ENCODE results near the gene ZP4.

Gene ZP4

DNA sequence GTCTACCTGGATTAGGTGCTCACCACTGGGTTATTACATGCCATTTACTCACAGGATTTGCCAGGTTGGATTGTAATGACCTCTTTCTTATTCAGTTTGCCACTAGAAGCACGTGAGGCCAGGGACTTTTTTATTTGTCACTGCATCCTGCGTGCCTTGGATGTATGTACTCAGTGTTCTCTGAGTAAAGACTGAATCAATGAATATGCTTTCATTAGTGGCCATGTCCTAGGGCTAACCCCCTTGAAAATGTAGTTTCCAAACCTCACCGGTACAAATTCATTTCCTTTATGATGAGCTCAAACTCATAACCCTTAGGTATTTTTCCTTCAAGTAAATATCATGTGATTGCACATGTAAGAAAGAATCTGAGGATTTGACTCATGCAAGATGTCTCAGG lies 1.3 kb upstream of the ZP4 start:
- DNase-seq = no peak
- no peak overlapping the region for H3K4me2 ChIP-seq (ENCODE audit: low read depth, low read length)
- TF ChIP-seq EZH2phosphoT487 (IDR thresholded peaks at IDR 0.05; ENCODE audit: low read length) (no peak), CTCF (IDR thresholded peaks at IDR 0.05; ENCODE audit: low read length) (no peak), EZH2 (optimal IDR thresholded peaks at IDR 0.05; ENCODE audit: low read depth, low read length) (no peak)
- H3K9me2 ChIP-seq (replicated peaks; ENCODE audit: insufficient read depth, low read length) = no peaks in the 10 kb centered on the region
- H3K27me3 ChIP-seq (replicated peaks; ENCODE audit: insufficient read depth, low read length) = no peaks in the 10 kb centered on the region
- H3K9ac ChIP-seq (ENCODE audit: low read length) = no peak overlapping the region
- 0 out of 2 replicates have a peak, but pooled peaks cover 3% of the 10 kb centered on the region for H3K4me1 ChIP-seq (ENCODE audit: low read length)
- no peaks in the 10 kb centered on the region for H3F3A ChIP-seq (ENCODE audit: insufficient read depth, low read length)
- H3K4me3 ChIP-seq (ENCODE audit: low read length) = no peak overlapping the region
- no peak overlapping the region for H3K27ac ChIP-seq (ENCODE audit: low read length)
- no peaks in the 10 kb centered on the region for H3K9me3 ChIP-seq (replicated peaks; ENCODE audit: insufficient read depth, low read length)
- no peaks in the 10 kb centered on the region for H3K79me2 ChIP-seq (ENCODE audit: low read length)
- H3K36me3 ChIP-seq (replicated peaks; ENCODE audit: insufficient read depth, low read length) = no peaks in the 10 kb centered on the region
- no peak overlapping the region for H2AFZ ChIP-seq (ENCODE audit: low read length)
- no peaks in the 10 kb centered on the region for H4K20me1 ChIP-seq (ENCODE audit: insufficient read depth, low read length)

- Histone ChIP-seq H3K9me2 (replicated peaks; ENCODE audit: insufficient read depth, low read length) (no peaks in the 10 kb centered on the region), H3F3A (ENCODE audit: insufficient read depth, low read length) (no peaks in the 10 kb centered on the region), H2AFZ (ENCODE audit: low read length) (no peak overlapping the region), H3K79me2 (ENCODE audit: low read length) (no peaks in the 10 kb centered on the region), H3K9me3 (replicated peaks; ENCODE audit: insufficient read depth, low read length) (no peaks in the 10 kb centered on the region), H3K36me3 (replicated peaks; ENCODE audit: insufficient read depth, low read length) (no peaks in the 10 kb centered on the region), H4K20me1 (ENCODE audit: insufficient read depth, low read length) (no peaks in the 10 kb centered on the region), H3K27me3 (replicated peaks; ENCODE audit: insufficient read depth, low read length) (no peaks in the 10 kb centered on the region), H3K4me2 (ENCODE audit: low read depth, low read length) (no peak overlapping the region), H3K27ac (ENCODE audit: low read length) (no peak overlapping the region), H3K4me3 (ENCODE audit: low read length) (no peak overlapping the region), H3K4me1 (ENCODE audit: low read length) (0 out of 2 replicates have a peak, but pooled peaks cover 3% of the 10 kb centered on the region), H3K9ac (ENCODE audit: low read length) (no peak overlapping the region)
- TF ChIP-seq EZH2phosphoT487 (IDR thresholded peaks at IDR 0.05; ENCODE audit: low read length) = no peak
- TF ChIP-seq CTCF (IDR thresholded peaks at IDR 0.05; ENCODE audit: low read length) = no peak
- no peak for TF ChIP-seq EZH2 (optimal IDR thresholded peaks at IDR 0.05; ENCODE audit: low read depth, low read length)
- DNase-seq = no peak
Observed at GRCh38 chr1:237891266-237891665, 544 bp upstream of the ZP4 start.

DNA sequence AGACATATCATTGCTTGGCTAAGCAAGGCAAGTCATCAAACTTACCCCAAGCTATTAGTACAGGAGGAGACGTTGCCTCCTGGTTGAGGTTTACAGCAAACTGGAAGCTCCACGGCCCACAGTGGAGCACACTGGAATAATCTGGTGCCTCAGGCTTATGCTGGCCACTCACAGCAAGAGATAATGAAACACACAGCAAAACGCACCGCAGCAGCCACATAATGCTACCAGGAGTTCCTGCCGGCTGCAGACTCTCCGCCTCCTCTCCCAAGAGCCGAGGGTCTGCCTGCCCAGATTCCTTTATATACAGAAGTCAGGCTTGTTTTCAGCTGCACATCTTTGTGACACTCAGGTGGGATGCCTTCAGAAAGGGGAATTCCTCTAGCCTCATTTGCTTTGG lies 306 bp downstream of the ZP4 start:
- Histone ChIP-seq H3K36me3 (replicated peaks; ENCODE audit: insufficient read depth, low read length) (no peaks in the 10 kb centered on the region), H3K4me2 (ENCODE audit: low read depth, low read length) (no peak overlapping the region), H3K27me3 (replicated peaks; ENCODE audit: insufficient read depth, low read length) (no peaks in the 10 kb centered on the region), H3F3A (ENCODE audit: insufficient read depth, low read length) (no peaks in the 10 kb centered on the region), H4K20me1 (ENCODE audit: insufficient read depth, low read length) (no peaks in the 10 kb centered on the region), H3K9me2 (replicated peaks; ENCODE audit: insufficient read depth, low read length) (no peaks in the 10 kb centered on the region), H3K9me3 (replicated peaks; ENCODE audit: insufficient read depth, low read length) (no peaks in the 10 kb centered on the region), H2AFZ (ENCODE audit: low read length) (no peak overlapping the region), H3K4me3 (ENCODE audit: low read length) (no peak overlapping the region), H3K27ac (ENCODE audit: low read length) (no peak overlapping the region), H3K79me2 (ENCODE audit: low read length) (no peaks in the 10 kb centered on the region), H3K4me1 (ENCODE audit: low read length) (0 out of 2 replicates have a peak, but pooled peaks cover 3% of the 10 kb centered on the region), H3K9ac (ENCODE audit: low read length) (no peak overlapping the region)
- no peak for DNase-seq
- TF ChIP-seq EZH2phosphoT487 (IDR thresholded peaks at IDR 0.05; ENCODE audit: low read length) (no peak), EZH2 (optimal IDR thresholded peaks at IDR 0.05; ENCODE audit: low read depth, low read length) (no peak), CTCF (IDR thresholded peaks at IDR 0.05; ENCODE audit: low read length) (no peak)

Measured in MM.1S (cell line).